MM.1S (cell line): ENCODE data around the gene NRTN.
"Not testable (repeated sequence)": the region's sequence is repeated elsewhere in the genome, so short reads cannot be mapped to it uniquely, and the experiment has no call there.

ENCODE experiments used
- DNase-seq: peaks from one replicate; pipeline ENCODE4 v3.0.0-alpha.2; 2015
- H2AFZ ChIP-seq: fragments of 300-600 bp; sonication (generic); 2 replicates; pipeline ENCODE4 v1.6.0; 2016; ENCODE audit warnings: antibody characterized with exemption, low read length
- H3F3A ChIP-seq: fragments of 300-600 bp; sonication (generic); 2 replicates; pipeline ENCODE4 v1.6.1; 2016; ENCODE audit warnings: mild to moderate bottlenecking, antibody characterized with exemption, low read length, moderate library complexity, mixed read lengths; ENCODE audit not compliant: insufficient read depth
- H3K27ac ChIP-seq: fragments of 300-600 bp; sonication (generic); 2 replicates; pipeline ENCODE4 v1.5.1; 2016; ENCODE audit warnings: mild to moderate bottlenecking, low read length
- H3K27me3 ChIP-seq: fragments of 300-600 bp; sonication (generic); replicated peaks from 2 replicates; pipeline ENCODE4 v1.6.0; 2016; ENCODE audit warnings: low read length; ENCODE audit not compliant: insufficient read depth
- H3K36me3 ChIP-seq: fragments of 300-600 bp; sonication (generic); replicated peaks from 2 replicates; pipeline ENCODE4 v1.6.1; 2016; ENCODE audit warnings: mild to moderate bottlenecking, low read length, mixed read lengths; ENCODE audit not compliant: insufficient read depth
- H3K4me1 ChIP-seq: fragments of 300-600 bp; sonication (generic); 2 replicates; pipeline ENCODE4 v1.6.1; 2016; ENCODE audit warnings: low read length, mixed read lengths
- H3K4me2 ChIP-seq: fragments of 300-600 bp; sonication (generic); 2 replicates; pipeline ENCODE4 v1.6.0; 2016; ENCODE audit warnings: low read depth, low read length
- H3K4me3 ChIP-seq: fragments of 300-600 bp; sonication (generic); 2 replicates; pipeline ENCODE4 v1.5.1; 2016; ENCODE audit warnings: low read length, mixed read lengths
- H3K79me2 ChIP-seq: fragments of 300-600 bp; sonication (generic); 2 replicates; pipeline ENCODE4 v1.6.1; 2016; ENCODE audit warnings: mixed run types, low read length, mixed read lengths
- H3K9ac ChIP-seq: fragments of 300-600 bp; sonication (generic); 2 replicates; pipeline ENCODE4 v1.6.1; 2016; ENCODE audit warnings: low read length, mixed read lengths
- H3K9me2 ChIP-seq: fragments of 300-600 bp; sonication (generic); replicated peaks from 2 replicates; pipeline ENCODE4 v1.6.1; 2016; ENCODE audit warnings: mild to moderate bottlenecking, low read length, mixed read lengths; ENCODE audit not compliant: insufficient read depth
- H3K9me3 ChIP-seq: fragments of 300-600 bp; sonication (generic); replicated peaks from 2 replicates; pipeline ENCODE4 v1.6.1; 2016; ENCODE audit warnings: mild to moderate bottlenecking, low read length, mixed read lengths; ENCODE audit not compliant: insufficient read depth
- H4K20me1 ChIP-seq: fragments of 300-600 bp; sonication (generic); 2 replicates; pipeline ENCODE4 v1.6.1; 2016; ENCODE audit warnings: mild to moderate bottlenecking, low read length, moderate library complexity, mixed read lengths; ENCODE audit not compliant: insufficient read depth
- EZH2 ChIP-seq: fragments of 300-600 bp; sonication (generic); optimal IDR thresholded peaks from 2 replicates; pipeline ENCODE3; 2017; ENCODE audit warnings: low read depth, mild to moderate bottlenecking, antibody characterized with exemption, low read length, mixed read lengths
- EZH2phosphoT487 ChIP-seq: fragments of 300-600 bp; sonication (generic); IDR thresholded peaks from 2 replicates; pipeline ENCODE4 v1.6.1; 2018; ENCODE audit warnings: antibody characterized with exemption, low read length
- TF ChIP-seq, protein P1 (sequence below): fragments of 300-600 bp; sonication (generic); IDR thresholded peaks from 2 replicates; pipeline ENCODE4 v1.5.1; 2016; ENCODE audit warnings: antibody characterized with exemption, low read length, mixed read lengths

The NRTN gene

DNA sequence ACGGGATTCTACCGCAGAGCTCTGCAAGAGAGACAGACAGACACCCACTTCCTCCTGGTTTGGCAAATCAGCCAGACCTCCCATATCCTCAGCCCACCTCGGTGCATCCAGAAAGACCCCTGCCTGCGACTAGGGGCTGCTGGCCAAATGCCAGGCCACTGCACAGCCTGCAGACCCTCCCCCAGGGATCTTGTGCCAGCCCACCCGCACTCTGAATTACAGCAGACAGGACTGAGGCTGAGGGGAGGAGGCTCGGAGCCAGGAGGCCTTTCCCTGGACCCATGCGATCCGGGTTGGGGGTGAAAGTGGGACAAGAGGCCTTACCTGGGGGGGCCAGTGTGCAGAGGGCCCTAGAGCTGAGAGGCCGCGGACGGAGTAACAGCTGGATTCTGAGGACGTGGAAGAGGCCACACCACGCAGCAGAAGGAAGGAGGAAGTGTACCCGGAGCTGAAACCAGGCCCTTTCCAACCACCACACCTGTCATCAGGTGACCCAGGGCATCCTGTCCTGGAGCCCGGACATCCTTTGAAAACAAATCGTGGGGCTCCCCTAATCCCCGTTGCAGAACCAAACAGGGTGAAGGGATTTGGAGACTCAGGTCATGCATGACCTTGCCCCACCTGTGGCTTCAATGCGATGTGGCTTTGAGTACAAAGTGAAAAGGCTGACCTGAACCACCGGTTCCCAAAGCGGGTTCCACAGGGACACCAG lies 33.6 kb downstream of the NRTN start:
- DNase-seq = no peak
- Histone ChIP-seq H3K9me2 (no peaks in the 10 kb centered on the region), H3K9me3 (no peaks in the 10 kb centered on the region), H3K4me1 (no peaks in the 10 kb centered on the region), H2AFZ (no peak overlapping the region), H3F3A (no peaks in the 10 kb centered on the region), H3K27me3 (peaks cover 83% of the 10 kb centered on the region), H3K36me3 (no peaks in the 10 kb centered on the region), H3K9ac (no peak overlapping the region), H4K20me1 (no peaks in the 10 kb centered on the region), H3K4me2 (no peak overlapping the region), H3K4me3 (no peak overlapping the region), H3K27ac (no peak overlapping the region), H3K79me2 (no peaks in the 10 kb centered on the region)
- TF ChIP-seq, protein P1, sequence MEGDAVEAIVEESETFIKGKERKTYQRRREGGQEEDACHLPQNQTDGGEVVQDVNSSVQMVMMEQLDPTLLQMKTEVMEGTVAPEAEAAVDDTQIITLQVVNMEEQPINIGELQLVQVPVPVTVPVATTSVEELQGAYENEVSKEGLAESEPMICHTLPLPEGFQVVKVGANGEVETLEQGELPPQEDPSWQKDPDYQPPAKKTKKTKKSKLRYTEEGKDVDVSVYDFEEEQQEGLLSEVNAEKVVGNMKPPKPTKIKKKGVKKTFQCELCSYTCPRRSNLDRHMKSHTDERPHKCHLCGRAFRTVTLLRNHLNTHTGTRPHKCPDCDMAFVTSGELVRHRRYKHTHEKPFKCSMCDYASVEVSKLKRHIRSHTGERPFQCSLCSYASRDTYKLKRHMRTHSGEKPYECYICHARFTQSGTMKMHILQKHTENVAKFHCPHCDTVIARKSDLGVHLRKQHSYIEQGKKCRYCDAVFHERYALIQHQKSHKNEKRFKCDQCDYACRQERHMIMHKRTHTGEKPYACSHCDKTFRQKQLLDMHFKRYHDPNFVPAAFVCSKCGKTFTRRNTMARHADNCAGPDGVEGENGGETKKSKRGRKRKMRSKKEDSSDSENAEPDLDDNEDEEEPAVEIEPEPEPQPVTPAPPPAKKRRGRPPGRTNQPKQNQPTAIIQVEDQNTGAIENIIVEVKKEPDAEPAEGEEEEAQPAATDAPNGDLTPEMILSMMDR = no peak
- no peak for TF ChIP-seq EZH2phosphoT487
- no peak for TF ChIP-seq EZH2

DNA sequence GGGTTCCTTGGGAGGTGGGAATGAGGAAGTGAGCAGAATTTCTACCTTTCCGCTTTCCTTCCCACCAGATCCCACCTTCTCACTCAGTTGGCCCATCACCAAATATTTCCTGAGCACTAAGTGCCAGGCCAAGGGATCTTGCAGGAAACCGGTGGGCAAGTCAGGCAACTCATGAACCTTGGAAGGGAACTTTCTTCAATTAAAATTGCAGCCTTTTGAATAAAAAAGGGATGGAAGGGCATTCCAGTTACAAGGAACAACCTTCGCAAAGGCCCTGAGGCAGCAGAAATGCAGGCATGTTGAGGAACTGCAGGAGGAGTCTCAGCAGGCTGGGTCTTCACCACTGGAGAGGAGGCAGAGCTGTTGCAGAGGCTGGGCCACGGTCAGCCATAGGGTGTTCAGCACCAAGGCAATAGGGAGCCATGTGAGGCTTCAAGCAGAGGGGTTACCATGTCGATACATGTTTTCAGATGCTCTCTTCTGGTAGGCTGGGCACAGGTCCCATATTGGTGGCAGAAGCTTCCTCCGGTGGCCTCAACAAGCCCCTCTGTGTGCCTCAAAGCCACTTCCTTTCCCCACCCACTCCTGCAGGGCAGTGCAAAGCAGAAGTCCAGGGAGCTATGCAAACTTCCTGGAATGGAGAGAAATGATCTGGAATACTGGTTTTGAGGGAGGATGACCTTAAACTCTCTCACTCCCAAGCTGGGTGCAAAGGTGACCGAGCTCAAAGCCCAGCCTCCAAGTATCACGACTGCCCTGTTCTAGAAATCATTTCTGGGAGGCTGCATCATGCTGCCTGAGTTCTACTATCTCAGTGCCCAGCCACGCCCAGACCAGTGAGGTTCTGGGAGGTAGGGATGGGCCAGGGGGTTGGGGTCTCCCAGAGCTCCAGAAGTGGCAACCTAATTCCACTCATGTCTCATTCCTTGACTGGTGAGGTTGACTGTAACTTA lies 34.5 kb downstream of the NRTN start, which contains the start of gene FUT6:
Gene FUT6, minus strand, starts transcription at position 638 of the 953 bp plus-strand sequence. CDS start 7,135 bp downstream, outside the sequence.
- DNase-seq = no peak
- no peaks in the 10 kb centered on the region for H3K36me3 ChIP-seq
- no peaks in the 10 kb centered on the region for H3K79me2 ChIP-seq
- no peak within 1 kb of the TSS for H3K27ac ChIP-seq
- no peaks in the 10 kb centered on the region for H3K9me3 ChIP-seq
- no peak within 1 kb of the TSS for H2AFZ ChIP-seq
- TF ChIP-seq EZH2phosphoT487 (no peak), EZH2 (no peak)
- TF ChIP-seq, protein P1 = no peak
- no peaks in the 10 kb centered on the region for H3K9me2 ChIP-seq
- no peaks in the 10 kb centered on the region for H3K4me1 ChIP-seq
- H4K20me1 ChIP-seq = no peaks in the 10 kb centered on the region
- H3K4me3 ChIP-seq = no peak within 1 kb of the TSS
- H3K4me2 ChIP-seq = no peak within 1 kb of the TSS
- peaks cover 81% of the 10 kb centered on the region for H3K27me3 ChIP-seq
- no peak within 1 kb of the TSS for H3K9ac ChIP-seq
- H3F3A ChIP-seq = no peaks in the 10 kb centered on the region

DNA sequence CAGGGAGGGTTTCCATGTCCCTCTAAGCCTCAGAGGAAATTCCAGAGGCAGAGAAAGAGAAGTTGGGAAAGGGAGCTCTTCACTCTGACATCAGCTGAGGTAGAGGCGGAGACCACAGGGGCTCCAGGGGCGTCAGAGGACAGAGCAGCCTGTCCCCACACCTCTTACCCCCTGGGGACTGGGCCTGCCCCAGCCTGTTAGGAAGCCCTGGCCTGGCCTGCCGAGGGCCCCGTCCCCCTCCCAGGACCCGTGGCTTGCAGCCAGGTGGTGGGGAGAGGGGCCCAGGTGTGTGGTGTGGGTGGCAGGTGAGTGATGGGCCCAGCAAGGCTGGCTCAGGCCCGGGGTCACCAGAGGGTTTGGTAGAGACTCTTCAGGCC lies 36.9 kb downstream of the NRTN start:
- not testable (repeated sequence) for H3K36me3 ChIP-seq, H3K9me2 ChIP-seq, H3K27ac ChIP-seq, H3K9me3 ChIP-seq, H3K4me3 ChIP-seq, H3K4me2 ChIP-seq, H3K9ac ChIP-seq, H4K20me1 ChIP-seq, H3K4me1 ChIP-seq, H3F3A ChIP-seq, H2AFZ ChIP-seq, H3K79me2 ChIP-seq, DNase-seq
- peaks cover 78% of the 10 kb centered on the region for H3K27me3 ChIP-seq
